ENCODE data around the gene TFAM. TPM values are rescaled to one million over a fixed set of nuclear protein-coding genes. Genes with fewer than 3 reads are reported as not detected.
A peak's percentile ranks its signal among the peaks of the same experiment; 100 is the strongest.

TFAM gene
- total and polyA plus RNA-seq, 2 of the 8 experiments (the other 6 are each of a cell fraction or from before 2014, with no cell fraction given), result 29.3 to 97.3 TPM

DNA sequence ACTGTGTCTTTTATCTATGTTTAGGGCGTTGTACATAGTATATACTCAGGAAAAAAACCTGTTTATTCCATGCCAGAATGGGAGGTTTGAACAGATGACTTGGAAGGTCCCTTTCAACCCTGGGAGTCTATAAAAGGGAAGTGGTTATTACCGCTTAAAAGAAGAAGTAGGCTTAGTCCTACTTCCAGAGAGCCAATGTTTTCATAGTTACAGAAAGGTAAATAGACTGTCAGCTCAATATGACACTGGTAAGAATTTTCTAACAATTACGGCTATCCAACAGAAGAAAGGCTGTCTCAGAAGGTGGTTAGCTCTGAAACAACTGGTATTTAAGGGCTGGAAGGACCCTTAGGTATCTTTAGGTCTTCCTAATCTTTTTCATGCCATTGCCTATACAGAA, 1.1 kb upstream of the TFAM start:
- Histone ChIP-seq H2BK20ac (ENCODE audit: low read length) (no peak overlapping the region), H2BK15ac (ENCODE audit: low read length) (no peak overlapping the region), H2AK5ac (ENCODE audit: low read depth, low read length) (no peak overlapping the region), H3K27ac (ENCODE audit: low read depth, low read length) (no peak overlapping the region), H3K4me3 (ENCODE audit: extremely low read depth in 1 of 4, insufficient read depth in 2 of 4, low read depth in 3 of 4, low read length in 4 of 4) (peak overlapping the region in 3 of 4 experiments; percentile 80 to 98 (median 94); a peak in 3 of 8 replicates), H3K23me2 (ENCODE audit: low read depth, low read length) (0 out of 2 replicates have a peak, but pooled peaks cover 4% of the 10 kb centered on the region), H3K9ac (replicated peaks in 1 of 4; ENCODE audit: extremely low read depth in 1 of 4, low read depth in 3 of 4, low read length in 3 of 4) (no peak overlapping the region), H3K4ac (replicated peaks; ENCODE audit: insufficient read length, low read depth, low read length) (no peak overlapping the region), H2AFZ (ENCODE audit: low read length) (no peak overlapping the region), H3K18ac (ENCODE audit: extremely low read depth, low read length) (no peak overlapping the region), H3K56ac (replicated peaks; ENCODE audit: insufficient read length, low read depth, low read length) (no peak overlapping the region), H3K14ac (ENCODE audit: insufficient read length) (no peak overlapping the region), H3K79me1 (ENCODE audit: low read depth, low read length) (no peaks in the 10 kb centered on the region; the same call in 1 of the 2 replicates), H3K4me1 (replicated peaks in 1 of 4; ENCODE audit: control insufficient read depth in 3 of 4, insufficient read depth in 4 of 4, low read length in 3 of 4) (peaks cover 0 to 4% (median 1%) of the 10 kb centered on the region in 4 experiments; a peak in 3 of 7 replicates), H3K4me2 (ENCODE audit: insufficient read depth in 1 of 2, low read depth in 2 of 2, low read length in 2 of 2) (peak overlapping the region; percentile 61 to 79; a peak in 3 of 4 replicates), H3K23ac (ENCODE audit: insufficient read length) (no peak overlapping the region), H2BK12ac (ENCODE audit: low read depth, low read length) (no peak overlapping the region), H3K9me3 (ENCODE audit: insufficient read depth in 2 of 2, low read depth in 1 of 2, low read length in 1 of 2) (no peaks in the 10 kb centered on the region), H3K79me2 (ENCODE audit: control insufficient read depth in 1 of 2, insufficient read depth in 2 of 2, low read length in 2 of 2) (peaks cover 5 to 26% of the 10 kb centered on the region in 2 experiments; a peak in 3 of 4 replicates), H4K91ac (replicated peaks; ENCODE audit: insufficient read length, low read length) (no peak overlapping the region), H4K5ac (ENCODE audit: insufficient read length, low read depth, low read length) (no peak overlapping the region), H2BK120ac (replicated peaks; ENCODE audit: low read depth, low read length) (no peak overlapping the region), H3K36me3 (ENCODE audit: control insufficient read depth in 2 of 4, insufficient read depth in 4 of 4, low read length in 3 of 4) (peaks cover 5 to 22% (median 8%) of the 10 kb centered on the region in 4 experiments; a peak in 5 of 8 replicates), H3K27me3 (replicated peaks in 1 of 4; ENCODE audit: control insufficient read depth in 3 of 4, extremely low read depth in 1 of 4, insufficient read depth in 3 of 4, low read length in 3 of 4) (no peaks in the 10 kb centered on the region), H4K20me1 (replicated peaks in 1 of 2; ENCODE audit: control insufficient read depth in 1 of 2, insufficient read depth in 2 of 2, low read length in 2 of 2) (no peaks in the 10 kb centered on the region), H4K8ac (ENCODE audit: extremely low read depth, insufficient read depth, low read length) (no peak overlapping the region), H2BK5ac (ENCODE audit: low read depth, low read length) (no peak overlapping the region)
- ChIA-PET CTCF (ENCODE audit: partially characterized antibody) (interaction anchor here (0.7 to 5.4 kb wide), 3 partner anchors 34 to 83 kb away, joined by 3 to 36 read pairs (median 4); no protein-coding TSS in a partner anchor), POLR2A (ENCODE audit: partially characterized antibody) (interaction anchor here (0.7 to 3.0 kb wide), 8 partner anchors 9 to 84 kb away, joined by 3 to 21 read pairs (median 3); partner anchors contain the start of gene UBE2D1)
- no peak for FAIRE-seq
- 85% methylated on average over 3 of the region's 3 CpGs; no CpG with 5 or more reads in 1 of the 2 experiments for WGBS, 2 experiments (ENCODE audit: extremely low coverage in 1 of 2, insufficient coverage in 1 of 2, insufficient read length in 1 of 2, insufficient replicate concordance in 2 of 2, low coverage in 1 of 2, low lambda C conversion rate in 2 of 2, missing lambda C conversion rate in 1 of 2)
- no peak for TF ChIP-seq CBX8 (IDR thresholded peaks at IDR 0.05; ENCODE audit: borderline replicate concordance, low read depth, low read length)
- no peak for TF ChIP-seq SP4 (IDR thresholded peaks at IDR 0.05; ENCODE audit: low read length)
- TF ChIP-seq JUN (IDR thresholded peaks at IDR 0.05; ENCODE audit: low read depth, low read length), result no peak
- no peak for TF ChIP-seq ZNF274 (IDR thresholded peaks at IDR 0.05; ENCODE audit: borderline replicate concordance, extremely low read depth, low read length)
- no peak for TF ChIP-seq YY1 (IDR thresholded peaks at IDR 0.05; ENCODE audit: low read depth, low read length)
- TF ChIP-seq TEAD4 (IDR thresholded peaks at IDR 0.05; ENCODE audit: low read depth, low read length), result no peak
- DNase-seq (ENCODE audit: low read depth in 1 of 2, low spot score in 2 of 2), result no peak

All from H1 (cell line).